Hepatic stellate cell (primary cell): ENCODE measurements around the gene VPS36.
A peak's percentile ranks its signal among the peaks of the same experiment; 100 is the strongest.
"Not testable (repeated sequence)": the region's sequence is repeated elsewhere in the genome, so short reads cannot be mapped to it uniquely, and the experiment has no call there.

ENCODE experiments used
- DNase-seq: peaks from one replicate; pipeline ENCODE4 v3.0.0; 2011; ENCODE audit warnings: low spot score

Gene VPS36

GRCh38 chr13:52446265-52446664 lies 4.2 kb downstream of the VPS36 start:
- DNase-seq = no peak

GRCh38 chr13:52432456-52432855 lies 18.0 kb downstream of the VPS36 start:
- no peak for DNase-seq

- no peak for DNase-seq
Observed at GRCh38 chr13:52428295-52428694, 22.1 kb downstream of the VPS36 start.

GRCh38 chr13:52421216-52421615 lies 29.2 kb downstream of the VPS36 start:
- DNase-seq = no peak

- no peak for DNase-seq
Observed at GRCh38 chr13:52419080-52419479, 31.4 kb downstream of the VPS36 start.

GRCh38 chr13:52414963-52415362 lies 35.5 kb downstream of the VPS36 start:
- peak; percentile 64 for DNase-seq

GRCh38 chr13:52414051-52414450 lies 36.4 kb downstream of the VPS36 start:
- DNase-seq = no peak

GRCh38 chr13:52412128-52412527 lies 38.3 kb downstream of the VPS36 start:
- no peak for DNase-seq

GRCh38 chr13:52411629-52412028 lies 38.8 kb downstream of the VPS36 start:
- DNase-seq = peak; percentile 38

- DNase-seq = not testable (repeated sequence)
Observed at GRCh38 chr13:52408071-52408658, 42.3 kb downstream of the VPS36 start.

GRCh38 chr13:52407436-52407835 lies 43.0 kb downstream of the VPS36 start:
- not testable (repeated sequence) for DNase-seq

GRCh38 chr13:52406629-52407028 lies 43.8 kb downstream of the VPS36 start:
- no peak for DNase-seq

- DNase-seq = peak; percentile 55
Observed at GRCh38 chr13:52405767-52406494, 44.5 kb downstream of the VPS36 start, which contains the start of gene THSD1. Gene THSD1 (minus strand): TSS chr13:52406172. CDS start chr13:52402600, 3,572 bp downstream.

- peak; percentile 9 for DNase-seq
Observed at GRCh38 chr13:52405369-52405766, 45.1 kb downstream of the VPS36 start.

- DNase-seq = no peak
Observed at GRCh38 chr13:52399708-52400107, 50.7 kb downstream of the VPS36 start.

GRCh38 chr13:52399046-52399445 lies 51.4 kb downstream of the VPS36 start:
- no peak for DNase-seq

- no peak for DNase-seq
Observed at GRCh38 chr13:52395704-52396103, 54.7 kb downstream of the VPS36 start.

- no peak for DNase-seq
Observed at GRCh38 chr13:52394586-52394985, 55.8 kb downstream of the VPS36 start.

GRCh38 chr13:52393572-52394357 lies 56.7 kb downstream of the VPS36 start:
- no peak for DNase-seq

GRCh38 chr13:52387721-52388120 lies 62.7 kb downstream of the VPS36 start:
- no peak for DNase-seq

- no peak for DNase-seq
Observed at GRCh38 chr13:52385870-52386269, 64.6 kb downstream of the VPS36 start.

- DNase-seq = no peak
Observed at GRCh38 chr13:52383366-52383765, 67.1 kb downstream of the VPS36 start.

GRCh38 chr13:52378312-52378711 lies 72.1 kb downstream of the VPS36 start:
- no peak for DNase-seq
